UCSD-AML1 (cell line): ENCODE data around the gene ATP2A3.

Experiments
- DNase-seq: peaks from one replicate; lab custom pipeline; 2025; ENCODE audit not compliant: unreplicated experiment; lab: John Stamatoyannopoulos, UW

ATP2A3 gene

GRCh38 chr17:3913531-3914311 is 50.5 kb downstream of the ATP2A3 start:
- peak; percentile 86 for DNase-seq

GRCh38 chr17:3912827-3913226 is 51.4 kb downstream of the ATP2A3 start:
- no peak for DNase-seq

- DNase-seq, result no peak
Measured at GRCh38 chr17:3911271-3912053, 52.8 kb downstream of the ATP2A3 start.

GRCh38 chr17:3910420-3911270 is 53.6 kb downstream of the ATP2A3 start:
- no peak for DNase-seq

- DNase-seq, result no peak
Measured at GRCh38 chr17:3909257-3909656, 55.0 kb downstream of the ATP2A3 start.

GRCh38 chr17:3907483-3908216 is 56.6 kb downstream of the ATP2A3 start:
- no peak for DNase-seq

- no peak for DNase-seq
Measured at GRCh38 chr17:3906881-3907280, 57.4 kb downstream of the ATP2A3 start.

GRCh38 chr17:3905017-3905520 is 59.2 kb downstream of the ATP2A3 start:
- DNase-seq, result no peak

- no peak for DNase-seq
Measured at GRCh38 chr17:3904501-3904900, 59.7 kb downstream of the ATP2A3 start.

GRCh38 chr17:3903881-3904290 is 60.4 kb downstream of the ATP2A3 start:
- no peak for DNase-seq

GRCh38 chr17:3903051-3903825 is 61.0 kb downstream of the ATP2A3 start:
- no peak for DNase-seq

- DNase-seq, result no peak
Measured at GRCh38 chr17:3900646-3901045, 63.6 kb downstream of the ATP2A3 start.

- DNase-seq, result no peak
Measured at GRCh38 chr17:3897731-3898130, 66.5 kb downstream of the ATP2A3 start.

- no peak for DNase-seq
Measured at GRCh38 chr17:3896968-3897235, 67.3 kb downstream of the ATP2A3 start.

- DNase-seq, result no peak
Measured at GRCh38 chr17:3896108-3896967, 67.9 kb downstream of the ATP2A3 start.

- no peak for DNase-seq
Measured at GRCh38 chr17:3895354-3895753, 68.9 kb downstream of the ATP2A3 start.

- peak; percentile 39 for DNase-seq
Measured at GRCh38 chr17:3894911-3895343, 69.3 kb downstream of the ATP2A3 start.

GRCh38 chr17:3894188-3894587 is 70.0 kb downstream of the ATP2A3 start:
- no peak for DNase-seq

- DNase-seq, result no peak
Measured at GRCh38 chr17:3893720-3894116, 70.5 kb downstream of the ATP2A3 start.
